ENCODE results near the gene DEPDC5.

GRCh38 chr22:31829505-31829904 lies 75.7 kb downstream of the DEPDC5 start:
- no peak for TF ChIP-seq EZH2 (IDR thresholded peaks at IDR 0.05; ENCODE audit: borderline replicate concordance, insufficient read depth, low read depth, low read length, poor library complexity, severe bottlenecking)
- TF ChIP-seq CTCF (IDR thresholded peaks at IDR 0.05) = no peak

All from B cell (primary cell).